HepG2 (cell line): ENCODE measurements around the gene ABCB10. TPM values are rescaled to one million over a fixed set of nuclear protein-coding genes. Genes with fewer than 3 reads are reported as not detected.

Experiments used
- CHD2 ChIP-seq: IDR thresholded peaks from 2 replicates; pipeline ENCODE4 v1.6.1; 2011; ENCODE audit warnings: low read depth, low read length, improper control_type of control experiment
- DR1 ChIP-seq: sonication (generic); formaldehyde crosslinking; IDR thresholded peaks from 2 replicates; pipeline ENCODE4 v1.8.0; 2021; ENCODE audit warnings: mild to moderate bottlenecking, missing genetic modification reagents, inconsistent platforms
- ISX ChIP-seq: sonication (generic); formaldehyde crosslinking; conservative IDR thresholded peaks from 2 replicates; pipeline ENCODE4 v1.5.0; 2020; ENCODE audit warnings: missing genetic modification reagents
- KAT8 ChIP-seq: IDR thresholded peaks from 2 replicates; pipeline ENCODE4 v1.6.1; 2016; ENCODE audit warnings: missing genetic modification reagents, missing compliant biosample characterization
- LBX2 ChIP-seq: sonication (generic); formaldehyde crosslinking; IDR thresholded peaks from 2 replicates; pipeline ENCODE4 v1.5.0; 2020; ENCODE audit warnings: missing genetic modification reagents, mild to moderate bottlenecking, borderline replicate concordance
- POGZ ChIP-seq: sonication (generic); formaldehyde crosslinking; IDR thresholded peaks from 2 replicates; pipeline ENCODE4 v1.4.0; 2020; ENCODE audit warnings: mild to moderate bottlenecking, missing genetic modification reagents
- REXO4 ChIP-seq: sonication (generic); formaldehyde crosslinking; IDR thresholded peaks from 2 replicates; pipeline ENCODE4 v1.8.0; 2022; ENCODE audit warnings: missing genetic modification reagents, mild to moderate bottlenecking, borderline replicate concordance
- RNF219 ChIP-seq: sonication (generic); formaldehyde crosslinking; IDR thresholded peaks from 2 replicates; pipeline ENCODE4 v1.5.0; 2020; ENCODE audit warnings: mild to moderate bottlenecking, missing genetic modification reagents
- SATB2 ChIP-seq: sonication (generic); formaldehyde crosslinking; IDR thresholded peaks from 2 replicates; pipeline ENCODE4 v1.5.0; 2020; ENCODE audit warnings: missing genetic modification reagents
- SKI ChIP-seq: fragments of 450-650 bp; IDR thresholded peaks from one replicate; pipeline ENCODE4 v1.6.1; 2018; ENCODE audit warnings: mild to moderate bottlenecking; ENCODE audit not compliant: partially characterized antibody
- TCF7L2 ChIP-seq: IDR thresholded peaks from 2 replicates; pipeline ENCODE4 v1.6.1; 2011; ENCODE audit warnings: mild to moderate bottlenecking, low read depth, low read length, moderate library complexity
- U2AF1 ChIP-seq: fragments of 200-400 bp; formaldehyde crosslinking; optimal IDR thresholded peaks from 2 replicates; pipeline ENCODE3; 2017; ENCODE audit warnings: mild to moderate bottlenecking, low read depth, low read length
- ZBTB38 ChIP-seq: sonication (generic); formaldehyde crosslinking; IDR thresholded peaks from 2 replicates; pipeline ENCODE4 v1.5.1; 2020; ENCODE audit warnings: mild to moderate bottlenecking, missing genetic modification reagents
- ZNF572 ChIP-seq: sonication (generic); formaldehyde crosslinking; IDR thresholded peaks from 2 replicates; pipeline ENCODE4 v1.5.1; 2020; ENCODE audit warnings: mild to moderate bottlenecking, missing genetic modification reagents
- ZNF720 ChIP-seq: sonication (generic); formaldehyde crosslinking; IDR thresholded peaks from 2 replicates; pipeline ENCODE4 v1.4.0; 2020; ENCODE audit warnings: missing genetic modification reagents
- ZNF746 ChIP-seq: sonication (generic); formaldehyde crosslinking; IDR thresholded peaks from 2 replicates; pipeline ENCODE4 v1.8.0; 2022; ENCODE audit warnings: mild to moderate bottlenecking, missing genetic modification reagents
- polyA plus RNA-seq, 8 experiments: library from polyadenylated mRNA; depleted of rRNA in 3 of 8; stranded (reverse) in 7 of 8; unstranded in 1 of 8; fragments of >200 nt; fragmentation: Illumina TruSeq in 4 of 8; extraction: Trizol in 4 of 8; gene quantifications; 2 replicates each; pipeline versions ENCODE4 v1.2.1 to v1.2.3, GENCODE V29; 2011 to 2016; ENCODE audit warnings: low read depth in 4 of 8, missing spikeins in 1 of 8, mixed read lengths in 1 of 8; ENCODE audit not compliant: insufficient read depth in 1 of 8
- total RNA-seq, 5 experiments: library from RNA; depleted of rRNA; stranded (reverse); fragments of >200 nt; fragmentation: Illumina TruSeq; extraction: Trizol; gene quantifications; 2 replicates each; pipeline ENCODE4 v1.2.3, GENCODE V29; 2016; ENCODE audit warnings: low read depth in 1 of 5
- TF ChIP-seq, protein P1 (sequence below): sonication (generic); formaldehyde crosslinking; IDR thresholded peaks from 2 replicates; pipeline ENCODE4 v1.5.0; 2020; ENCODE audit warnings: mild to moderate bottlenecking, missing genetic modification reagents, borderline replicate concordance
- TF ChIP-seq, protein P2 (sequence below): sonication (generic); formaldehyde crosslinking; IDR thresholded peaks from 2 replicates; pipeline ENCODE4 v1.4.0; 2020; ENCODE audit warnings: mild to moderate bottlenecking, missing genetic modification reagents, borderline replicate concordance
- TF ChIP-seq, protein P3 (sequence below): sonication (generic); formaldehyde crosslinking; IDR thresholded peaks from 2 replicates; pipeline ENCODE4 v1.4.0; 2020; ENCODE audit warnings: missing genetic modification reagents

The ABCB10 gene
- total and polyA plus RNA-seq, 2 of the 13 experiments (the other 11 are each of a cell fraction or from before 2014, with no cell fraction given) = 11.2 to 28.9 TPM

DNA sequence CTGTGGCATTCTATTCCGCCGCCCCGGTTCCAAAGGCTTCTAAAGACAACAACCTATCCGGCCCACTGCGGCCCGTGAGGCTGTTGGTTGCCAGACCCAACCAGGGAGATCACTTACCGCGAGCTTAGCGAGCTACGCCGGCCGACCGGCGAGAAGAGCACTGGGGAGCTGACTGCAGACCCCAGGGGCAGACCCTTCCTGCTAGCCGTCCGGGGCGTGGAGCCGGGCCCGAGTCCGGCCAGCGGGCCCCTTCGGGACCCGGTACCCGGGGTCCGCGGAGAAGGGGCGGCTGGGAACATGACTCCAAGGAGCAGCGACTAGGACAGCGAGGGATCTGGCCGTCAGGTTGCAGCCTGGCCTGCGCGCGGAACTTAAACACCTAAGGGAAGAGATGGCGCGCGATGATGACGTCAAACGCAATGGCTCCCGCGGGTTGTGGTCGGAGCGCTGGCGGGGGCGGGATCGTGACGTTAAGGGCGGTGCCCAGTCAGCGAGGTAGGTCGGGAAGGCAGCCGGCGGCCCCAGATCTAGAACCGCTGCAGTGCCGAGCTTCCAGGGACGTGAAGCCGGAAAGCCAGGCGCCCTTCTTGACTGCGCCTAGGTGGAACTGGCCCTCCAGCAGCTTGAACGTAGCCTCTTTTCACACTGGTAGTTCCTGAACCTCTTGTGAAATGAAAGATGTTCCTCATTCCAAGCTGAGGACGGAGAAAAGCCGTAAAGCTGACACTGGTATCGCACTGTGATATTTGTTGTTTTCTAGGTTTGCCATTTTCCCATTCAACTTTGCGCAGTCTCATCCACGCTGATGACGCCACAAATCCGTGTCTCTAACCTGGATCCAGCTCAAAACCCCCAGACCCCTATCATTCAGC lies 50.3 kb downstream of the ABCB10 start, which contains the start of gene NUP133 (continued):
- TF ChIP-seq LBX2 (CRISPR knock-in tag) (no peak), DR1 (CRISPR knock-in tag) (peak; percentile 87), U2AF1 (no peak), KAT8 (CRISPR knock-in tag) (peak; percentile 98), ISX (no peak), ZNF720 (CRISPR knock-in tag) (no peak), SKI (peak; percentile 67), REXO4 (CRISPR knock-in tag) (no peak), RNF219 (CRISPR knock-in tag) (no peak), POGZ (CRISPR knock-in tag) (peak; percentile 97), TCF7L2 (no peak), ZNF746 (CRISPR knock-in tag) (no peak), SATB2 (CRISPR knock-in tag) (no peak), ZBTB38 (peak; percentile 54), ZNF572 (CRISPR knock-in tag) (0 out of 2 replicates have a peak, but pooled peaks have one; percentile 66), CHD2 (peak; percentile 90)
- TF ChIP-seq, protein P1, sequence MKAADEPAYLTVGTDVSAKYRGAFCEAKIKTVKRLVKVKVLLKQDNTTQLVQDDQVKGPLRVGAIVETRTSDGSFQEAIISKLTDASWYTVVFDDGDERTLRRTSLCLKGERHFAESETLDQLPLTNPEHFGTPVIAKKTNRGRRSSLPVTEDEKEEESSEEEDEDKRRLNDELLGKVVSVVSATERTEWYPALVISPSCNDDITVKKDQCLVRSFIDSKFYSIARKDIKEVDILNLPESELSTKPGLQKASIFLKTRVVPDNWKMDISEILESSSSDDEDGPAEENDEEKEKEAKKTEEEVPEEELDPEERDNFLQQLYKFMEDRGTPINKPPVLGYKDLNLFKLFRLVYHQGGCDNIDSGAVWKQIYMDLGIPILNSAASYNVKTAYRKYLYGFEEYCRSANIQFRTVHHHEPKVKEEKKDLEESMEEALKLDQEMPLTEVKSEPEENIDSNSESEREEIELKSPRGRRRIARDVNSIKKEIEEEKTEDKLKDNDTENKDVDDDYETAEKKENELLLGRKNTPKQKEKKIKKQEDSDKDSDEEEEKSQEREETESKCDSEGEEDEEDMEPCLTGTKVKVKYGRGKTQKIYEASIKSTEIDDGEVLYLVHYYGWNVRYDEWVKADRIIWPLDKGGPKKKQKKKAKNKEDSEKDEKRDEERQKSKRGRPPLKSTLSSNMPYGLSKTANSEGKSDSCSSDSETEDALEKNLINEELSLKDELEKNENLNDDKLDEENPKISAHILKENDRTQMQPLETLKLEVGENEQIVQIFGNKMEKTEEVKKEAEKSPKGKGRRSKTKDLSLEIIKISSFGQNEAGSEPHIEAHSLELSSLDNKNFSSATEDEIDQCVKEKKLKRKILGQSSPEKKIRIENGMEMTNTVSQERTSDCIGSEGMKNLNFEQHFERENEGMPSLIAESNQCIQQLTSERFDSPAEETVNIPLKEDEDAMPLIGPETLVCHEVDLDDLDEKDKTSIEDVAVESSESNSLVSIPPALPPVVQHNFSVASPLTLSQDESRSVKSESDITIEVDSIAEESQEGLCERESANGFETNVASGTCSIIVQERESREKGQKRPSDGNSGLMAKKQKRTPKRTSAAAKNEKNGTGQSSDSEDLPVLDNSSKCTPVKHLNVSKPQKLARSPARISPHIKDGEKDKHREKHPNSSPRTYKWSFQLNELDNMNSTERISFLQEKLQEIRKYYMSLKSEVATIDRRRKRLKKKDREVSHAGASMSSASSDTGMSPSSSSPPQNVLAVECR (CRISPR knock-in tag) = peak; percentile 96
- TF ChIP-seq, protein P2, sequence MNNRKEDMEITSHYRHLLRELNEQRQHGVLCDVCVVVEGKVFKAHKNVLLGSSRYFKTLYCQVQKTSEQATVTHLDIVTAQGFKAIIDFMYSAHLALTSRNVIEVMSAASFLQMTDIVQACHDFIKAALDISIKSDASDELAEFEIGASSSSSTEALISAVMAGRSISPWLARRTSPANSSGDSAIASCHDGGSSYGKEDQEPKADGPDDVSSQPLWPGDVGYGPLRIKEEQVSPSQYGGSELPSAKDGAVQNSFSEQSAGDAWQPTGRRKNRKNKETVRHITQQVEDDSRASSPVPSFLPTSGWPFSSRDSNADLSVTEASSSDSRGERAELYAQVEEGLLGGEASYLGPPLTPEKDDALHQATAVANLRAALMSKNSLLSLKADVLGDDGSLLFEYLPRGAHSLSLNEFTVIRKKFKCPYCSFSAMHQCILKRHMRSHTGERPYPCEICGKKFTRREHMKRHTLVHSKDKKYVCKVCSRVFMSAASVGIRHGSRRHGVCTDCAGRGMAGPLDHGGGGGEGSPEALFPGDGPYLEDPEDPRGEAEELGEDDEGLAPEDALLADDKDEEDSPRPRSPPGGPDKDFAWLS (CRISPR knock-in tag) = no peak
- TF ChIP-seq, protein P3, sequence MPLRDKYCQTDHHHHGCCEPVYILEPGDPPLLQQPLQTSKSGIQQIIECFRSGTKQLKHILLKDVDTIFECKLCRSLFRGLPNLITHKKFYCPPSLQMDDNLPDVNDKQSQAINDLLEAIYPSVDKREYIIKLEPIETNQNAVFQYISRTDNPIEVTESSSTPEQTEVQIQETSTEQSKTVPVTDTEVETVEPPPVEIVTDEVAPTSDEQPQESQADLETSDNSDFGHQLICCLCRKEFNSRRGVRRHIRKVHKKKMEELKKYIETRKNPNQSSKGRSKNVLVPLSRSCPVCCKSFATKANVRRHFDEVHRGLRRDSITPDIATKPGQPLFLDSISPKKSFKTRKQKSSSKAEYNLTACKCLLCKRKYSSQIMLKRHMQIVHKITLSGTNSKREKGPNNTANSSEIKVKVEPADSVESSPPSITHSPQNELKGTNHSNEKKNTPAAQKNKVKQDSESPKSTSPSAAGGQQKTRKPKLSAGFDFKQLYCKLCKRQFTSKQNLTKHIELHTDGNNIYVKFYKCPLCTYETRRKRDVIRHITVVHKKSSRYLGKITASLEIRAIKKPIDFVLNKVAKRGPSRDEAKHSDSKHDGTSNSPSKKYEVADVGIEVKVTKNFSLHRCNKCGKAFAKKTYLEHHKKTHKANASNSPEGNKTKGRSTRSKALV = peak; percentile 61; the same call in 1 of the 2 replicates
